HG02678 (cell line): ENCODE data around the gene RPL13.

Source experiments
- ATAC-seq: cut with Tn5 transposase; IDR thresholded peaks from one replicate; pipeline ENCODE4 v1.9.1; 2021; ENCODE audit warnings: mild to moderate bottlenecking, moderate library complexity; ENCODE audit not compliant: unreplicated experiment

Gene RPL13

GRCh38 chr16:89560378-89561141 is at the start of gene RPL13:
Gene RPL13 (plus strand): TSS chr16:89560682. CDS start chr16:89560960, 278 bp downstream.
- peak; percentile 88 for ATAC-seq

- ATAC-seq, result no peak
Measured at GRCh38 chr16:89511374-89511773, 49.1 kb upstream of the RPL13 start.

GRCh38 chr16:89512453-89512852 is 48.0 kb upstream of the RPL13 start:
- no peak for ATAC-seq

- ATAC-seq, result no peak
Measured at GRCh38 chr16:89517128-89517527, 43.4 kb upstream of the RPL13 start.

GRCh38 chr16:89519881-89520280 is 40.6 kb upstream of the RPL13 start:
- no peak for ATAC-seq

- no peak for ATAC-seq
Measured at GRCh38 chr16:89522287-89522686, 38.2 kb upstream of the RPL13 start.

GRCh38 chr16:89523680-89524344 is 36.7 kb upstream of the RPL13 start:
- no peak for ATAC-seq

GRCh38 chr16:89525146-89525913 is 35.2 kb upstream of the RPL13 start:
- peak; percentile 38 for ATAC-seq

GRCh38 chr16:89529097-89529496 is 31.4 kb upstream of the RPL13 start:
- no peak for ATAC-seq

GRCh38 chr16:89530401-89531381 is 29.8 kb upstream of the RPL13 start:
- ATAC-seq, result no peak

GRCh38 chr16:89531821-89532526 is 28.5 kb upstream of the RPL13 start:
- ATAC-seq, result no peak

GRCh38 chr16:89534252-89534756 is 26.2 kb upstream of the RPL13 start:
- no peak for ATAC-seq

- no peak for ATAC-seq
Measured at GRCh38 chr16:89536371-89536770, 24.1 kb upstream of the RPL13 start.

- no peak for ATAC-seq
Measured at GRCh38 chr16:89536886-89537548, 23.5 kb upstream of the RPL13 start.

GRCh38 chr16:89537549-89537925 is 22.9 kb upstream of the RPL13 start:
- ATAC-seq, result no peak

- no peak for ATAC-seq
Measured at GRCh38 chr16:89538286-89538685, 22.2 kb upstream of the RPL13 start.

- ATAC-seq, result no peak
Measured at GRCh38 chr16:89540557-89540956, 19.9 kb upstream of the RPL13 start.

GRCh38 chr16:89541792-89542191 is 18.7 kb upstream of the RPL13 start:
- ATAC-seq, result no peak

- no peak for ATAC-seq
Measured at GRCh38 chr16:89544113-89544512, 16.4 kb upstream of the RPL13 start.
